ENCODE measurements around the gene GNAQ.

GNAQ gene

DNA sequence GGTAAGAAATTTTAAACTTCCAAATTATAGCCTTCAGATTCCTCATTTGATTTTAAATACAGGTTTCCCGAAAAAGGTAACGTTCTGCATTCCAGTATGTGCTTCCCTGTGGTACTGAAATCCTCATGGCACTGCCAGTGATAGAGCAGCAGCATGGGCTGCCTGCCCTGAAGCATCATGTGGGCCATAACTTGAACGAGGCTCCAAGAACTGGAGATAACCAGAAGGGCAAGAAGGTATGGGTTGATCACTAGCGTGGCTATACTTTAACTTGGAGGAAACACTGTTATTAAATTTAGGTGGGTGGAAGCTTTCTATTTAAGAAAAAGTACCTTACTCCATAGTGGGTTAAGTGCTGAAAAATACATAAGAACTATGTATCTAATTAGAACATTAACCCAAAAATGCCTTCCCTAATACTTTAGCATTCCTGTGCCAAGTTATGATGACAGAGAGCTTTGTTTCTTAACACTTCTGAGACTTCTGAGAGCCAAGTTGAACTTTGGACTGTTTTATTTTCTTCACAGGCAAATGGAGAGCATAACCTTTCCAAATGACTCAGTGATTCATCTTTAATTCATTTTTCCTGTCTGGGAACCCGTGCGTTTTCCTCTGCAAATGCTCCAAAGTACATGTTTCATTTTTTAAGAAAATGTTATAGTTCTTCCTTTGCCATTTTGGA, 192.0 kb downstream of the GNAQ start:
- no peak for DNase-seq

GRCh38 chr9:77838986-77839385, 192.6 kb downstream of the GNAQ start:
- no peak for DNase-seq

DNA sequence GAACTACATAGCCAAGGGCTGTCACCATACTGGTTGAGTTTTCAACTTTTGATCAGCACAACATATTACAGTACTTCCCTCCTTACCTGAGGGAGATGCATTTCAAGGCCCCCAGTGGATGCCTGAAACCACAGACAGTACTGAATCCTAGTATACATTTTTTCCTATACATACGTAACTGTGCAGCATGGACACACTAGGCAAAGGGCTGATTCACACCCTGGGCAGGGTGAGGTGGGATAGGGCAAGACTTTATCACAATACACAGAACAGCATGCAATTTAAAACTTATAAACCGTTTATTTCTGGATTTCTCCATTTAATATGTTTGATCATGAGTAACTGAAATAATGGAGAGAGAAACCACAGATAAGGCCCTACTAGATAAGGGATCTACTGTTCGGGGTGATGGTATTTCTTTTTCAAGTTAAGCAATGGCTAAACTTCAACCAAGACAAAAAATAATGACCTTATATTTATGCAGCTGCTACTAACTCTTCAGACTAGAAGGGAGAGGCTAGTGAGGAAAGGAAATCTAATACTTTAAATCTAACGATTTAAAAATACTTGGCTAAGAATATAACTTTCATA, 196.6 kb downstream of the GNAQ start:
- no peak for DNase-seq

DNA sequence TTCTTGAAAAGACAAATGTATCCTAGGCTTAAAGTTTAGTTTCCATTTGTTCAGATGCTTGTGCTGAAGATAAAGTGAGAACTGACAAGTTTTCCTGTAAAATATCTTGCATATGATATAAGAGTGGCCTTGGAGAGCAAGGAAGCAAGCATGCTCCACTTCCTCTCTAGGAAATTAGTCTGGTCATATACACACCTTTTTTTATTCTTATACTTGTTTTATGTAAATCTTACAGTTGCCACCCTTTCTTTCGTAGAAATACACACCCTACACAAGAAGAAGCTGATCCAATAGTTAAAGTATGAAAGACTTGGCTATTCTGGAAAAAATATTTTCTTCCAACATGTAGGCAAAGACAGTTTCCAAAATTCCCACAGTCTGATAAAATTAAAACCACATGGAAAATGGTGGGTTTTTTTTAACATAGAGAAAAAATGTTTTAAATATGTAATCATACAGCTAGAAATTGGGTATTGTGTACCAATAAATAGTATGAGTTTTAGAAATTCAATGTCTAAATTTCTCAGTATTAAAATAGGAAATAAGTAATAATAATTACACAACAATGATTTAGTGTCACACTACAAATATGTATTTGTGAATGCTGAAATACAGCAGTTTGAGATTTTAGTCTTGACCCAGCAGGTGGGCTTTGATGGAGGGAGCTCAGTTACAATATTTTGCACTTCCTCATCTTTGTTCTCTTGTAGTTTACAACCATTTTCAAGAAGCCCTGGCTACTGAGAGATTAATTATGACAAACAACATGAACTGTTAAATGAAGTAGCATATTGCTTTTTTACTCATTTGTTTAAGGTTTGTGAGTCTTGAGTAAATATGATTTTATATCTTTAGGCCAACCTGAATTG, 197.8 kb downstream of the GNAQ start:
- DNase-seq = no peak

GRCh38 chr9:77832639-77833038, 199.0 kb downstream of the GNAQ start:
- no peak for DNase-seq

DNA sequence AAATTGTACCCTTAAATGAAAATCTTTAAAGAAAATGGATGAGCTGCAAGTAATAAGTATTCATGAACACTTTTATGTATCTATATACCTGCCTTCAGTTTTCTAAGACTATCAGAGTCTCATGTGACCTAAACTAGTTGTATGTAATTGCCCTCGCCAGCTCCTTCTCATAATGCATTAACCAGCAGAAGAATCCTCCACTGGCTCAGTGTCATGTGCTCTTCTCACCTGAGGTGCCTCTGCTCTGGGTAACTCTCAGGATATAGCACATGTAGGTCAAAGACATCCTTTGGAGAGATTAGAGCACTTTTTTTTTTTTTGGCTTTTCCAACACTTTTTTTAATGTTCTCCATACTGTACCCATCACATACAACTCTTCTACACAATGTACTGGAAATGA, 199.8 kb downstream of the GNAQ start:
- no peak for DNase-seq

GRCh38 chr9:77830618-77831285, 200.9 kb downstream of the GNAQ start:
- no peak for DNase-seq

GRCh38 chr9:77829420-77829819, 202.2 kb downstream of the GNAQ start:
- DNase-seq = no peak

GRCh38 chr9:77827104-77827784, 204.4 kb downstream of the GNAQ start:
- DNase-seq = no peak

DNA sequence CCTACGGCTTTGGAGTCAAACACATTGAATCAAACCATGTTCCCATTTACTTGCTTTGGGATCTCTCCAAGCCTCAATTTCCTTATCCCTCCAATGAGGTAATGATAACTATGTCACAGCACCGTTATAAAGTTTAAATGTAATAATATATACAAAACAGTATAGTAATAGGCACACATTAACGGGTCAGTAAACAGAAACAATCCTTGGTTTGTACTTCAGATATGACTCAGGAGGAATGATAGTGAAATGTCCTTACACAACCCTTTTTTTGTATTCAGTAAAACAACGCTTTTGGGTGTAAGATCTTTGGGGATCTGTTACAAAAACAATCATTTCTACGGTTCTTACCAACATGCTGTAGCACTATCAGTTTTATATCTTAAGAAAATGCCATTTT, 205.0 kb downstream of the GNAQ start:
- DNase-seq = no peak

GRCh38 chr9:77826116-77826515, 205.5 kb downstream of the GNAQ start:
- DNase-seq = no peak

GRCh38 chr9:77825361-77825760, 206.2 kb downstream of the GNAQ start:
- no peak for DNase-seq

DNA sequence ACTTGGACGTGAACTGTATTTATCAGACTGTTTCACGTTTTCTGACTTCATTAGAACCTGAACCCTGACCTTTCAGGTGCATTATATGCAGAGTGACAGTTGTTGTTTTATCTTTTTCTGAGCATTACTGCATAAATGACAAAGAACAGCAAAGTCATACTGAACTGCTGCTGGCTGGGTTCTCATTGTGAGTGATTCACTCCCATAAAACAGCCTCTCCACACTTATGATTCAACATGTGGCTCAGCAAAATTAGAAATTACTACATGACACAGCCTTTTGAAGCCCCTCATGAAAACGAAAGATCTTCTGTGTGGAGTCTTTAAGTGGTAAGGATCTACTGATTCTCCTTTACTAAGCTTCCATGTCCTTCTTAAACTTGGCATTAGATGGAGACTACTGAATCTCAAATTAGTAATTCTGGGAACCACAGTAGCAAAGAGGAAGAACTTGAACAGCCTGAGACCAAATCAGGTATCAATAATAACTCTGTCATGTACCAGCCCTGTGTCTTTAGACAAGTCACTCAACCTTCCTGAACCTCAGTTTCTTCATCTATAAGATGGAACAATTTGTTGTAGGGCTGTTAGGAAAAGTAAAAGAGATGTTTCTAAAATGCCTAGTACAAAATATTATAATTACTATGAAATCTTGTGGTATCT, 211.2 kb downstream of the GNAQ start:
- peak; percentile 66 for DNase-seq

DNA sequence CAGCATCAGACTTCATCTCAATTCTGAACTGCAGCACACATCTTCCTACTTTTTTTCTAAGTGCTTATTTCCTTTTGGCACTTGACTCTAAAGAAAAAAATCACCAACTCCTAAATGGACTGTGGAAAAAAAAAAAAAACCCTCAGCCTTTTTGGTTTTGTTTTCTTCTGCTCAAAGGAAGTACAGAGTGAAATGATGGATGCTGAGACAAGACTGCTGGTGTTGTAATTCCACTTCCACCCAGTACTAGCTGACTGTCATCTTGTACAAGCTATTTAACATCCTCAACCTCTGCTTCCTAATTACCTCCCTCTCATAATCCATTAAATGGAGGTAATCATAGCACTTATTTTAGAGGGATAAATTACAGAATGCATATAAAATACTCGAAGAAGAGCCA, 212.0 kb downstream of the GNAQ start:
- DNase-seq = peak; percentile 41

DNA sequence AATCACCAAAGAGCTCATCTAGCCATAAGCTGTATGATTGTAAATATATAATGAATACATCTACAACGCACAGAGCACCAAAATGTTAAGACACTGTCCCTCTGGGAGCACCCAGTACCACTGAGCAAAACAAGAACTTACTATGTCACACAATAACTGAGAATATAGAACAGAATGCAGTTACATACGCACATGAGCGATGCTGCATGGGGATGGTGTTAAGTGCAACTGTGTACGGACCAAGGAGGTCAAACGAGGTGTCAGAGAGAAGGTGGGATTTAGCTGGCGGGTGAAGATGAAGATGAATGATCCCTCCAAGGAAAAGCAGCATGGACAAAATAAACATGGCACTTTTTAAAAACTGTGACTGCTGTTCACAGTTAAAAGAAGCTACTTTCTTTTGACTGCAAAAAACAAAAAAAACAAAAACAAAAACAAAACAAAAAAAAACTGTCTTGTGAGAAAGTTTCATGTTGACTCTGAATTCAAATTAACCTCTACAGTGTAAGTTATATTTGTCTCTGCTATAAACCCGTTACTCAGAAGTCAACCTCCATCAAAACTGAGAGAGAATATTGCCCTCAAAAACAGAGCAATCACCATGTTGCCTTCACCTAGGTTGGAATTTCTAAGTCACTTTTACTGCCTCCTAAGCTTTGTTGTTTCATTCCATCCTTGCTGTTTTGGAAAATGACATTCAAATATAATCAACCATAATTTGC, 213.9 kb downstream of the GNAQ start:
- DNase-seq = peak; percentile 24

- no peak for DNase-seq
Measured at GRCh38 chr9:77816641-77817341, 214.8 kb downstream of the GNAQ start.

- DNase-seq = no peak
Measured at GRCh38 chr9:77815260-77815659, 216.4 kb downstream of the GNAQ start.

- DNase-seq = no peak
Measured at GRCh38 chr9:77811832-77812231, 219.8 kb downstream of the GNAQ start.

GRCh38 chr9:77810637-77811119, 220.9 kb downstream of the GNAQ start:
- DNase-seq = no peak

- no peak for DNase-seq
Measured at GRCh38 chr9:77810047-77810446, 221.6 kb downstream of the GNAQ start.

DNA sequence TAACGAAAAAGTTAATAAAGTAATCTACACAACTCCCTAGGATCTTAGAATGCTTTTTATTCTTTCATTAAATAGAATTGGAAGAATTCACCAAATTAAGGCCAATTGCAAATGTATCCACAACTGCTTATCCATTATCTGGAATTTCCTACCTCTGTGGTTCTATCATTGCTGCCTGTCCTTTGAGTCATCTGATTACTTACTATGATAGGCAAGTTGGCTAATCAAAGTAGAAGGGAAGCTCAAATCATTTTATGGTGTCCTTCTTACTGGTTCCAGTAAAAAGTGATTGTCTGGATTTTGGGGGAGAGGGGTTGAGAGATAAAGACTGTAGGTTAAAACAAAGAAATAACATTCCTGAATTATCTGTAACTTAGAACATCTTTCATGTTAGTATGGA, 222.1 kb downstream of the GNAQ start:
- DNase-seq = no peak
